ENCODE data around the gene PSPC1.
A peak's percentile ranks its signal among the peaks of the same experiment; 100 is the strongest.

PSPC1 gene

DNA sequence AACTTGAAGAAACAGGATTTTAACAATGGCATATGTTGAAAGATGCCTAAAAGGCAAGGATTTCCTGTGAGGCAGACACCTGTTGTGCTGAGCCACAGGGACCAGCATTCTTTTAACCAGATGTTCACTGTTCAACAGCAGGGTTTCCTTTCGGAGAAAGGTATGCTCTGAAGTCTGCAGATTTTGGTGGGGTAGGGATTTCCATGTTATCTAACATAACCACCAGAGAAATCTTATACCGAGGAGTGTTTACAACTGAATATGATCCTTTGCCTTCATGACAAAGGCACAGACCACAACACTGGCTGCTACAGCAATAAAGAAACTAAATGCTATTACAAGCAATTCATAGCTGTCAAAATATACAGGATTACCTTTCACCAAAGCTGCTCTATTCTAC is 101.2 kb downstream of the PSPC1 start:
- no peak overlapping the region for H3K4me3 ChIP-seq (ENCODE audit: low read length)
- peak; percentile 90 for DNase-seq (ENCODE audit: low read depth, low spot score)

DNA sequence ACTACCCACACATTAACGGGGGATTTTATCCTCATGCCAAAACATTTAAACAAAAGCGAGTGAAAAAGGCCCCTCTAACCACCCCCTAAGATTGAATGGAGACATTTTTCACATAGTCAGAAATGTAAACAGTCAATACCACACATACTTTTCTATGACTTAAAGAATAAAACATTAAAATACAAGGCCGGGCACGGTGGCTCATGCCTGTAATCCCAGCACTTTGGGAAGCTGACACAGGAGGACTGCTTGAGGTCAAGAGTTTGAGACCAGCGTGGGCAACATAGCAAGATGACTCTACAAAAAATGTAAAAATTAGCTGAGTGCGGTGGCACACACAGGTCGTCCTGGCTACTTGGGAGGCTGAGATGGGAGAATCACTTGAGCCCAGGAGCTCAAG is 102.0 kb downstream of the PSPC1 start:
- no peak overlapping the region for H3K4me3 ChIP-seq (ENCODE audit: low read length)
- no peak for DNase-seq (ENCODE audit: low read depth, low spot score)

DNA sequence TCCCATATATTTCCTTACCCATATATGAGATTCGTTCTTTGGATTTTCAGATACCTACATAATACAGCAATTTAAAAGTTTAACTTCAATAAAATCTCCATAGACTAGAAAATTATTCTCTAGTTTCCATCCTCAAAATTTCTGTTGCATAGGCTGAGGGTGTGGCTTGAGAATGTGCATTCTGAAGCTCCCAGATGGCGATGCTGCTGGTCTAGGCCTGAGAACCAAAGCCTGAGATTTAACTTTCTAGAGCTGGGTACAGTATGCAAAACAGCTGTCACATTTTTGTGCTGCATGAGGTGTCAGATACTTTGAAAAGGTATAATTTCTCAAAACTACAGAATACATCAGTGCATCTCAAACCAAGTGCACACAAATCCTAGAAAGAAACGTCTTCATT is 106.6 kb downstream of the PSPC1 start:
- no peak overlapping the region for H3K4me3 ChIP-seq (ENCODE audit: low read length)
- DNase-seq (ENCODE audit: low read depth, low spot score): no peak

DNA sequence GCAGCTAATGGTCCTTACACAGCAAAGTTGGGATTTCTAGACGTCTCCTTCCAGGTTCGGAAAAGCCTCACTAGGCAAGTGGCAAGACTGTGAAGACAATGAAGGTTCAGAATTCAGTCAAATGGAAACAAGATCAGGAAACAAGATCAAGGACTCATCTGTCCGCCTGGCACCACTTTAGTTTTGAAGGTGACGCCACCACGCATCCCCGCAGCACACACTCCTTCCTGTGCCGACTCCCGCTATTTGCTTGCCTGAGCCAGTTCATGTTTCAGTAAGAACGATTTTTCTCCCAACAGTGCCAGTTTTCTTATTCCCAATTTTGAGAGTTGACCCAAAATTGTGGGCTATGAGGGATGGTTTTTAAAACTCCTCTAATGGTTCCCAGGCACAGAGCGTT is 107.8 kb downstream of the PSPC1 start:
- no peak overlapping the region for H3K4me3 ChIP-seq (ENCODE audit: low read length)
- DNase-seq (ENCODE audit: low read depth, low spot score): no peak

DNA sequence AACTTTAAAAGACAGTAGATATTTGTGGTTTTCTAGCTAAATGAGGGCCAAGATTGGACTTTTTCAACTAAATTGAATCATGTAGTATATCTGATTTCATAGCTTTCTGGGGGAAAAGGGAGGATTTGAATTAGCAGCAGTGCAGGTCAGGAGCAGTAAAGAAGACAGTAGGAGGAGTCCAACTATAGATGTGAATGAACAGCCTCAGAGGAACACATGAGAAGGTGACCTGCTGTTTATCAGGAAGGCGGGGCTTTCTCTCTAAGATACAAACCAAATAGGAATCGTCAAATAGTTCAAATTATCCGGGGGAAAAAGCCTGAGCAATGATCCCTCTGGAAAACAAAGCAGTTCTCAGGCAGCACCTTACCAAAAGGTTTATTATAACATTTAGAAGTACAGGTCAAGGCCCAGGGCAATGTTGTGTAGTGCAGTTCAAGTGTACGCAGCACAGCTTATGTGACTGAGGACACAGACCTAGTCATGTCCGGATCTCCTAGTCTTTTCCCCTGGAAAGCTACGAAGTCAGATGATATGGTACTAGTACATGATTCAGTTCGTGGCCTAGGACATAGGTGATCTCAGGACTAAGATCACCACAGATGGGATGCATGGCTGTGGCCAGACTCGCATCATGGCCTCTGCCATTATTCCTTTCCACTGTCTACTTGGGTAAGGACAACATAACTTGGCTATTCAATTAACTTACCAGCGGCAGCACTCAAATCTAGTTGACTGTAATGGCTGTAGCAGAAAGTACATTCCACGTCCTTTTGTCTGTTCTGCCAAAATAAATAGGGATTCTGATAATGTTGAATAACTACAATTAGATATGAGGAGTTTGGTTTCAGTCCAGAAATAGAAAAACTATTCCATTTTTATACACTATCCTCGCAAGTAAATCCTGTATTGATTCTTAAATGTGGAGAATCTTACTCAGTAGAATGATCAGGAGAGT is 109.0 kb downstream of the PSPC1 start:
- DNase-seq (ENCODE audit: low read depth, low spot score): no peak
- H3K4me3 ChIP-seq (ENCODE audit: low read length): no peak overlapping the region

DNA sequence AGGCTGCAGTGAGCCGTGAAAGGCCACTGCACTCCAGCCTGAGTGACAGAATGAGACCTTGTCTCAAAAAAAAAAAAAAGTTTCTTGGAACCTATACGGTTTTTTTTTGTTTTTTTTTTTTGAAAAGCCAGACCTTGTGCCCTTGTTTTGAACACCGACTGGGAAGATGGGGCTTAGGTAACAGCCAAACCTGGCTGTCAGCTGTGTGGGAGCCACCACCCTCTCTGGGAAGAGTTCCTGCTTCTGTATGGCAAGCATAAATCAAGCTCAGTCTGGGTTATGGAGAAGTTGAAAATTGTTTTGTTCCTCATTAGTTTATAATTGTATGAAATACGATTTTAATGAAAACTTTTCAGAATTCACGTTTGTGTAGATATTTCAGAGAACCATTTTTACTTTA is 109.8 kb downstream of the PSPC1 start:
- H3K4me3 ChIP-seq (ENCODE audit: low read length): no peak overlapping the region
- DNase-seq (ENCODE audit: low read depth, low spot score): no peak

DNA sequence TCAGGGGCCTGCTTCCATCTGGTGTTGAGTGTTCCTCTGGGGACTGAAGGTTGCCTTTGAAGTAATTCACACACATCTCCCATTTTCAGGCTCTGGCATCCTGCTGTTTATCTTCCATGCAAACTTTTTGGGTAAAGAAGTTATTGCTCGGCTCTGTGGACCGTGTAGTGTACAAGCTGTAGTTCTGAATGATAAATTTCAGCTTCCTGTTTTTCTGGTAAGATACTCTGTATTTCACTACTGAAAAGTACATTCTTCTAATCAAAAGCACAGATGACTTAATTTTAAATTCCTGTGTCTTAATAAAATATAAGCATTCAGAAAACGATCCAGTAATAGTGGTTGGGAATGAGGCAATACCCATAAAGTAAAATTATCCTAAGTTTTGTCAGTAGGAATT is 112.6 kb downstream of the PSPC1 start:
- no peak for DNase-seq (ENCODE audit: low read depth, low spot score)
- no peak overlapping the region for H3K4me3 ChIP-seq (ENCODE audit: low read length)

DNA sequence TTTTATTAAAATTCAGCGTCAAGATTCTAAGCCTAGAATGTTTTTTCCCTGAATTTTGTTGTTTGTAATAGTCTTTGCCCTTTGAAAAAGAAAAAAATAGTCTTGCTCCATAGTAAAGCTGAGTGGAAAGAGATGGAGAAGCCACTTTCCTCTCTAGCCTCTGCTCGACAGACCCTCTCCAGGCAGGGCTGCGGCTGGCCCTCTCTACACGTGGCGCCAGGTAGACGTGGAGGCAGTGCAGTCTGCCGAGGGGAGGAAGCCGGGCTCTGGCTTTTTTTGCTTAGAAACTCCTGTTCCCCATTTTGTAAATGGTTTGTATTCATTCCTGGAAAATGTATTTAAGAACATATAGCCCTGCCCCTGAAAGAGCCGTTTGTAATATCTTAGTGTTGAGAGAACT is 114.0 kb downstream of the PSPC1 start:
- no peak overlapping the region for H3K4me3 ChIP-seq (ENCODE audit: low read length)
- no peak for DNase-seq (ENCODE audit: low read depth, low spot score)

DNA sequence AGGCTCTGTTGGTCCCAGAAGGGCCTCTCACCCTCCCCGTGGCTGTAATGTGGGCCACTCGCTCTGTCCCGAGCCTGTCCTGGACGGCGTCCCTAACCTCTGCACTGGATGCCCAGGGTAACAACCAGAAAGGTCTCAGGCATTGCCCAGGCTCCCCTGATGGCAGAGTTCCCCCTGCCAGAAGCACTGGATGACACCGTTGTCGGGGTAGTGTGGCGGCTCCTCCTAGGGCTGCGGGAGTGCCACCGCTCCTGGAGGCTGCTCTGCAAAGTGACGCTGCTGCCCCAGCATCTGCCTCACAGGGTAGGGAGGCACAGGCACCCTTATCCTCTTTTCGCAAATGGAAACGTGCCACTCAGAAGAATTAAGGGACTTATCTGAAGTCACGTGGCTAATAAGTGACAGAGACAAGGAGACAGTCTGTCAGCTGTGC is 117.3 kb downstream of the PSPC1 start:
- no peak overlapping the region for H3K4me3 ChIP-seq (ENCODE audit: low read length)
- DNase-seq (ENCODE audit: low read depth, low spot score): no peak

DNA sequence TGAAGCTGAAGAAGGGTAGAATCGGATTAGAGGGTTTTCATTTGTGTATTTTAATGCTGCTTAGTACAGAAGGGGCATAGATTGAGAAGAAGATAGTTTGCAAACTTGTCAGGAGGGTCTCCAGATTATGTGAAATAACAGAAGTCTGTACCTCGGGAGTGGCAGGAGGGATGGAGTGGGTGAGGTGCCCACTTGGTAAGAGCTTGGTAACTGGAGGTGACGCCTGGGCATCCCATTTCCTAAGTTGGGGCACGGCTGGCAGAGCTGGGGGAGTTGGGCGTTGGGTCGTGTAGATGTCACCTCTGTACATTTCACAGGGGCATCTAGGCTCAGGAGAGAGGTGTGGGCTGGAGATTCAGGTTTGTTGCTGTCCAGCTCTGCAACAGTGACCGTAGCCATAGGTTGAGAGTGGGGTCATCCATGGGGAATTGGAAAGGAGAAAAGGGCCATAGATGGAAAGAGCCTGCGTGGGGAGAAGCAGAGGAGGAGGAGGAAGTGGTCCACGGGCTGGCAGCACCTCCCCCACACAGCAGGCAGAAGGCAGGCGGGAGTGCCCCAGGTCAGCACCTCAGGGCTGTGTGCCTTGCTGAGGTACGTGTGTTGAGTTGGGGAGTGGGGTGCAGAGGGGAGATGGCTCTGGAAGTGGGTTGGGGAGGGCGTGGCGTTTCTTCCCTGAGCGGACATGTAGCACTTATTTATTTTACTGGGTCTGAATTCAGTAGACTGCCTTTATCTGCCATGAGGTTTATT is 118.1 kb downstream of the PSPC1 start:
- no peak for DNase-seq (ENCODE audit: low read depth, low spot score)
- H3K4me3 ChIP-seq (ENCODE audit: low read length): no peak overlapping the region

DNA sequence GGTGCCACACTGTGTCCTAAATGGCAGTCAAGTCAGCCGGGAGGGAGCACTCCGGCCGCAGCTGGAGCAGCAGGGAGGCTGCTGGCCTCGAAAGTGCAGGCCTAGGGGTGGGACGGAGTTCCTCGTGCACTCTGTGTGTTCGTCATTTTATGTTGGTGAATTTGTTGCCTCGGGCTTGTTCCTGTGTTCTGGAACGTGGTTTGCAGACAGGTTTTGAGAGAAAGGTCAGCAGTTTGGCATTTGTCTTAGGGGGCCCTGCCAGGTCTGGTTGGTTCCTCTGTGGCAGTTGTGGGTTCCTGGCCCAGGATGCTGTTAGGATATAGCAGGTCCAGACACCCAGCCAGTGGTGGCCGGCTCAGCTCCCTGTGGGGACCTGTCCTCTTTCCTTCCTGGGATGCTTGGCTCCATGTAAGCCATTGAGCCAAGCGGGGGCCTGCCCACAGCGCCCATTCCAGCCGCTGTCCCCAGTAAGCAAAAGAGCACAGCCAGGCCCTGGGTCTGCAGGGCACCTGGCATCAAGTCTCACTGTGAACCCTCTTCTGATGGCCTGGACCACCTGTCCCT is 119.2 kb downstream of the PSPC1 start:
- H3K4me3 ChIP-seq (ENCODE audit: low read length): no peak overlapping the region
- no peak for DNase-seq (ENCODE audit: low read depth, low spot score)

DNA sequence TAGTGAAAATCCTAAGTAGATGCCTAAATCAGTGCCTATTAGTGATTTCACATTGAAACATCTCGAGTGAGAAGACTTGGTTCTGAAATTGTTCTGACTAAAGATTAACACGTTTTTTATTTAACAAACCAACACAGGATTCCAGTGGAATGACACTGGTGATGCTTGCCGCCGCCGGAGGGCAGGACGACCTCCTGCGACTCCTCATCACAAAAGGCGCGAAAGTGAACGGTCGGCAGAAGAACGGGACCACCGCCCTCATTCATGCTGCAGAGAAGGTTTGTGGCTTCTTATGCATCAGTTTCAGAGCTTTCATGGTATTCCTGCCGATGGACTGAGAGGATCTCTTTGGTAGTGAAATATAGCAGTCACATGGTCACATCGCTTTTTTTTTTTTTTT is 121.2 kb downstream of the PSPC1 start:
- H3K4me3 ChIP-seq (ENCODE audit: low read length): no peak overlapping the region
- no peak for DNase-seq (ENCODE audit: low read depth, low spot score)

DNA sequence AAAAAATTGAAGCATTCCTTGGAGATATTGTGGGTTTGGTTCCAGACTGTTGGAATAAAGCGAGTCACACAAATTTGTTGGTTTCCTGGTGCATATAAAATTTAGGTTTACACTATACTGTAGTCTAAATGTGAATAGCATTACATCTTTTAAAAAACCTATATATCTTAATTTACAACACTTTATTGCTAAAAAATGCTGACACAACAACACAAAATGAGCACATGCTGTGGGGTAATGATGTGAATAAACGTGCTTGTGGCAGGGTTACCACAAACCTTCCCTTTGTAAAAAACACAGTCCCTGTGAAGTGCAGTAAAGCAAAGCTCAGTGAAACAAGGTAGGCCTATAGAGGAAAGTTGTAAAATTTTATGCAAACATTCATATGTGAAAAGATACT is 121.6 kb downstream of the PSPC1 start:
- no peak overlapping the region for H3K4me3 ChIP-seq (ENCODE audit: low read length)
- no peak for DNase-seq (ENCODE audit: low read depth, low spot score)

DNA sequence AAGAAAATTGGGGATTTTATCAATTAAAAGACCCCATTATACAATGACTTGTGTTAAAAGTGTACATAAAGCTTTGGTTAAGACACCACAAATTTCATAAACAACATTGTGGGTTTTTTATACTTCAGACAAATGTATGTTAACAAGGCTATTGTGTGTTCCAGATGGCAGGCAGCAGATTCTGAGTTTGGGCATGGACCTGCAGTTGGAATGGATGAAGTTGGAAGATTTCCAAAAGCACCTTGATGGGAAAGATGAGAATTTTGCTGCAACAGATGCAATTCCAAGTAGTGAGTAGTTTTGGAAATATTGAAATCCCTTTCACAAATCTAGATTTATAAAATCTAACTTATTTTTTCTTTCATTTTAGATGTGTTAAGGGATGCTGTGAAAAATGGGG is 123.9 kb downstream of the PSPC1 start:
- H3K4me3 ChIP-seq (ENCODE audit: low read length): no peak overlapping the region
- DNase-seq (ENCODE audit: low read depth, low spot score): no peak

DNA sequence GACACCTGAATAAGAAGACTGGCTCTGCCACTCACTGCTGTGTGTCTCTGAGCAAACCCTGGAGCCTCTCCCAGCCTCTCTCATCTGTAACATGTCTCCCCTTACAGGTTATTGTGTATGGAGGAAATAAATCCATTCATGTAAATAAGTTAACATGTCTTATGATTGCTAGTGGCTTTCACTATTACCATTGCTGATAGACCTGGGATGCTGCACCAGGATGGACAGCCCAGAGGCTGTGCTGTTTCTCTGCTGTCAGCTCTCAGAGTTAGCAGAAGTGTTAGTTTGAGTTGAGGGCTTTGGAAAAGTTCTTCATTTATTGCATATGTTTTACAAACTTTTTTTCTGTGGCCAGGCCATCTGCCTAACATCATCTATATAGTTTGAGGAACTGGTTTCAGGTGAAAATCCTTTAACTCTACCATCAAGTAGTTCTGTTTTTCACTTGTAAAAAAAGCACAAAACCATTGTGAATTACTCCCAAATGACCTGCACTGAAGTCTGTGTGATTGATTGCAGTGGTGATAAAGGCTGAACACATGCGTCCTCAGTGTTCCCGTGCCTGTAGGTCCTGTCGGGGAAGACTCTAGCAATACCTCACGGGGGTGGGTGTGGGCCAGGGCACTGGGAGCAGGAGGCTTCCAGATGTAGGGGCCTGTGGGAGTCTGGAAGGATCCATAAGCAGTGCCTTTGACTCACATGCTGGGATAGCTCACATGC is 124.7 kb downstream of the PSPC1 start:
- DNase-seq (ENCODE audit: low read depth, low spot score): no peak
- no peak overlapping the region for H3K4me3 ChIP-seq (ENCODE audit: low read length)
